HCT116 (cell line): Measurements from ENCODE around the gene KIAA1614. TPM values are rescaled to one million over a fixed set of nuclear protein-coding genes. Genes with fewer than 3 reads are reported as not detected.
"Not testable (repeated sequence)": the region's sequence is repeated elsewhere in the genome, so short reads cannot be mapped to it uniquely, and the experiment has no call there.

Experiments used
- ATAC-seq: fragments of 200-7000 bp; cut with Tn5 transposase; 2 replicates; pipeline ENCODE4 v1.9.1; 2020; ENCODE audit warnings: mild to moderate bottlenecking, moderate library complexity
- BruUV-seq: library from RNA; stranded (reverse); fragments of 400-500 nt; replicated peaks from 2 replicates; lab custom pipeline; 2021; lab: Mats Ljungman, UMichigan
- CTCF ChIA-PET: fragments of 300-600 bp; sonication (Branson Sonifier 250); formaldehyde crosslinking; loops from one replicate; lab custom pipeline; 2021; ENCODE audit warnings: antibody characterized with exemption; lab: Charles Lee
- POLR2A ChIA-PET: fragments of 300-600, 350-600 bp; sonication (Branson Sonifier 250); formaldehyde crosslinking; loops from one replicate; lab custom pipeline; 2021; ENCODE audit warnings: antibody characterized with exemption; lab: Charles Lee
- RAD21 ChIA-PET, 2 experiments: fragments of 300-600 bp; sonication (Branson Sonifier 250); formaldehyde crosslinking; loops; one replicate each; lab custom pipeline; 2023; ENCODE audit warnings: low total read pairs in 2 of 2; ENCODE audit not compliant: uncharacterized antibody in 2 of 2, unreplicated experiment in 2 of 2, low non-redundant PET in 1 of 2; lab: Charles Lee
- DNase-seq: peaks from one replicate; pipeline ENCODE4 v3.0.0-alpha.2; 2010; ENCODE audit warnings: low read depth, low spot score
- H2AFZ ChIP-seq: fragments of 200-600 bp; shearing (Covaris generic), sonication (generic); 2 replicates; pipeline ENCODE4 v1.6.1; 2017; ENCODE audit warnings: low read depth, mixed run types, mixed read lengths, antibody characterized with exemption, low read length; ENCODE audit not compliant: poor library complexity, severe bottlenecking
- H3K27ac ChIP-seq: 2 replicates; pipeline ENCODE4 v1.5.1; 2012; ENCODE audit warnings: low read depth, low read length
- H3K27me3 ChIP-seq: fragments of 200-600 bp; sonication (generic); 2 replicates; pipeline ENCODE4 v1.6.1; 2016; ENCODE audit warnings: mixed run types, low read length, mixed read lengths; ENCODE audit not compliant: insufficient read depth
- H3K36me3 ChIP-seq, 2 experiments: fragments of 200-500 bp in 1 of 2; fragments of 200-600 bp in 1 of 2; sonication (Bioruptor generic) in 1 of 2; sonication (generic) in 1 of 2; 2 replicates each; pipeline versions ENCODE4 v1.5.1 to v1.6.1; 2014 to 2016; ENCODE audit warnings: low read length in 2 of 2, inconsistent platforms in 1 of 2, mixed read lengths in 1 of 2, mixed run types in 1 of 2; ENCODE audit not compliant: insufficient read depth in 2 of 2, control insufficient read depth in 1 of 2
- H3K4me1 ChIP-seq, 2 experiments: fragments of 200-600 bp in 1 of 2; sonication (generic) in 1 of 2; 2 replicates each; pipeline versions ENCODE4 v1.5.1 to v1.6.1; 2012 to 2017; ENCODE audit warnings: low read length in 2 of 2, inconsistent platforms in 1 of 2, mild to moderate bottlenecking in 1 of 2, mixed read lengths in 1 of 2, mixed run types in 1 of 2, moderate library complexity in 1 of 2; ENCODE audit not compliant: insufficient read depth in 2 of 2, control insufficient read depth in 1 of 2
- H3K4me2 ChIP-seq: fragments of 200-600 bp; sonication (generic); 2 replicates; pipeline ENCODE4 v1.6.1; 2017; ENCODE audit warnings: mixed run types, low read length, mixed read lengths
- H3K4me3 ChIP-seq, 2 experiments: fragments of 200-600 bp in 1 of 2; sonication (generic) in 1 of 2; replicated peaks in 1 of 2; 2 replicates each; pipeline ENCODE4 v1.5.1; 2011 to 2016; ENCODE audit warnings: low read length in 2 of 2, control low read depth in 1 of 2, low read depth in 1 of 2, mild to moderate bottlenecking in 1 of 2, mixed read lengths in 1 of 2, mixed run types in 1 of 2
- H3K79me2 ChIP-seq: fragments of 200-600 bp; sonication (generic); 2 replicates; pipeline ENCODE4 v1.6.1; 2017; ENCODE audit warnings: mild to moderate bottlenecking, mixed run types, low read length, moderate library complexity, mixed read lengths; ENCODE audit not compliant: insufficient read depth
- H3K9ac ChIP-seq: fragments of 200-600 bp; sonication (generic); 2 replicates; pipeline ENCODE4 v1.6.1; 2016; ENCODE audit warnings: low read length, mixed read lengths
- H3K9me2 ChIP-seq: fragments of 200-600 bp; sonication (generic), shearing (Covaris generic); 2 replicates; pipeline ENCODE4 v1.6.1; 2017; ENCODE audit warnings: mixed run types, mild to moderate bottlenecking, moderate library complexity; ENCODE audit not compliant: insufficient read depth
- H3K9me3 ChIP-seq, 2 experiments: fragments of 200-500 bp in 1 of 2; fragments of 200-600 bp in 1 of 2; sonication (Bioruptor generic) in 1 of 2; sonication (generic) in 1 of 2; 2 replicates each; pipeline ENCODE4 v1.6.1; 2014 to 2017; ENCODE audit warnings: low read length in 2 of 2, mixed read lengths in 2 of 2, inconsistent platforms in 1 of 2, low read depth in 1 of 2, mild to moderate bottlenecking in 1 of 2, mixed run types in 1 of 2, moderate library complexity in 1 of 2; ENCODE audit not compliant: control insufficient read depth in 1 of 2, insufficient read depth in 1 of 2
- H4K20me1 ChIP-seq: fragments of 200-600 bp; sonication (generic), shearing (Covaris generic); 2 replicates; pipeline ENCODE4 v1.6.1; 2017; ENCODE audit warnings: mixed run types, mild to moderate bottlenecking, moderate library complexity; ENCODE audit not compliant: insufficient read depth
- CEBPB ChIP-seq: IDR thresholded peaks from 2 replicates; pipeline ENCODE4 v1.6.1; 2012; ENCODE audit warnings: low read depth
- EGR1 ChIP-seq: IDR thresholded peaks from 2 replicates; pipeline ENCODE4 v1.6.1; 2012; ENCODE audit warnings: low read depth
- EZH2phosphoT487 ChIP-seq: fragments of 200-600 bp; IDR thresholded peaks from 2 replicates; pipeline ENCODE4 v1.6.1; 2018; ENCODE audit warnings: antibody characterized with exemption, borderline replicate concordance
- POLR2A ChIP-seq: IDR thresholded peaks from 2 replicates; pipeline ENCODE4 v1.7.0; 2011; ENCODE audit warnings: borderline replicate concordance; ENCODE audit not compliant: insufficient read depth, insufficient read length; ENCODE audit errors: extremely low read depth
- POLR2AphosphoS5 ChIP-seq: IDR thresholded peaks from 2 replicates; pipeline ENCODE4 v1.6.1; 2011; ENCODE audit warnings: mild to moderate bottlenecking, low read depth, low read length, moderate library complexity
- RAD21 ChIP-seq: IDR thresholded peaks from 2 replicates; pipeline ENCODE4 v1.6.1; 2012; ENCODE audit warnings: low read depth, mild to moderate bottlenecking
- REST ChIP-seq: IDR thresholded peaks from 2 replicates; pipeline ENCODE4 v1.6.1; 2012; ENCODE audit warnings: low read depth
- SRF ChIP-seq: IDR thresholded peaks from 2 replicates; pipeline ENCODE4 v1.6.1; 2012; ENCODE audit warnings: low read depth
- intact Hi-C: fragments of 100-400 bp; cut with micrococcal nuclease; formaldehyde crosslinking; loops from 2 replicates; pipeline ENCODE4 v1.10.0; 2022
- total RNA-seq: library from RNA; stranded (reverse); gene quantifications from one replicate; pipeline ENCODE4 v1.2.1, GENCODE V29; 2021; ENCODE audit not compliant: unreplicated experiment
- TF ChIP-seq, protein P1 (sequence below): IDR thresholded peaks from 2 replicates; pipeline ENCODE4 v1.6.1; 2011; ENCODE audit warnings: mild to moderate bottlenecking, low read length, moderate library complexity; ENCODE audit not compliant: insufficient replicate concordance; ENCODE audit errors: extremely low read depth

KIAA1614 gene
- total RNA-seq, 1 experiment from 2014 or later, result 0.25 TPM

- CTCF ChIA-PET, H3K9me3 ChIP-seq, H2AFZ ChIP-seq, intact Hi-C loops, H3K9ac ChIP-seq, H3K4me1 ChIP-seq, H4K20me1 ChIP-seq, H3K4me2 ChIP-seq, ATAC-seq, H3K27me3 ChIP-seq, H3K4me3 ChIP-seq, POLR2A ChIA-PET, RAD21 ChIA-PET, DNase-seq, H3K36me3 ChIP-seq, H3K9me2 ChIP-seq, H3K79me2 ChIP-seq, BruUV-seq, H3K27ac ChIP-seq: not testable (repeated sequence)
Observed at GRCh38 chr1:180968834-180969233, 56.1 kb downstream of the KIAA1614 start.

- ChIA-PET RAD21 (no interaction called here), CTCF (no interaction called here), POLR2A (no interaction called here)
- Histone ChIP-seq H4K20me1 (no peaks in the 10 kb centered on the region), H3K4me2 (no peak overlapping the region), H3K4me3 (no peak overlapping the region), H3K36me3 (peaks cover 0 to 8% of the 10 kb centered on the region in 2 experiments; a peak in 2 of 4 replicates), H3K27me3 (no peaks in the 10 kb centered on the region), H3K4me1 (no peaks in the 10 kb centered on the region), H3K9me3 (no peaks in the 10 kb centered on the region), H2AFZ (no peak overlapping the region), H3K27ac (no peak overlapping the region), H3K9me2 (no peaks in the 10 kb centered on the region), H3K9ac (no peak overlapping the region), H3K79me2 (no peaks in the 10 kb centered on the region)
- no peak for DNase-seq
- no TSS peak for BruUV-seq
- ATAC-seq, result no peak
- intact Hi-C loops, result no loop called here
- no peak for TF ChIP-seq EGR1
- no peak for TF ChIP-seq REST
- TF ChIP-seq POLR2A, result no peak
- no peak for TF ChIP-seq RAD21
- TF ChIP-seq, protein P1, sequence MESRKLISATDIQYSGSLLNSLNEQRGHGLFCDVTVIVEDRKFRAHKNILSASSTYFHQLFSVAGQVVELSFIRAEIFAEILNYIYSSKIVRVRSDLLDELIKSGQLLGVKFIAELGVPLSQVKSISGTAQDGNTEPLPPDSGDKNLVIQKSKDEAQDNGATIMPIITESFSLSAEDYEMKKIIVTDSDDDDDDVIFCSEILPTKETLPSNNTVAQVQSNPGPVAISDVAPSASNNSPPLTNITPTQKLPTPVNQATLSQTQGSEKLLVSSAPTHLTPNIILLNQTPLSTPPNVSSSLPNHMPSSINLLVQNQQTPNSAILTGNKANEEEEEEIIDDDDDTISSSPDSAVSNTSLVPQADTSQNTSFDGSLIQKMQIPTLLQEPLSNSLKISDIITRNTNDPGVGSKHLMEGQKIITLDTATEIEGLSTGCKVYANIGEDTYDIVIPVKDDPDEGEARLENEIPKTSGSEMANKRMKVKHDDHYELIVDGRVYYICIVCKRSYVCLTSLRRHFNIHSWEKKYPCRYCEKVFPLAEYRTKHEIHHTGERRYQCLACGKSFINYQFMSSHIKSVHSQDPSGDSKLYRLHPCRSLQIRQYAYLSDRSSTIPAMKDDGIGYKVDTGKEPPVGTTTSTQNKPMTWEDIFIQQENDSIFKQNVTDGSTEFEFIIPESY, result no peak
- TF ChIP-seq EZH2phosphoT487, result no peak
- TF ChIP-seq CEBPB, result no peak
- TF ChIP-seq SRF, result no peak
- no peak for TF ChIP-seq POLR2AphosphoS5
Observed at GRCh38 chr1:180969434-180969833, 56.7 kb downstream of the KIAA1614 start.
